C4-2B (cell line): ENCODE measurements around the gene NHERF1.

Experiments
- CTCF ChIP-seq: fragments of 450-650 bp; conservative IDR thresholded peaks from 2 replicates; pipeline ENCODE4 v1.5.1; 2017; ENCODE audit warnings: mild to moderate bottlenecking
- ZFX ChIP-seq: fragments of 450-650 bp; IDR thresholded peaks from 2 replicates; pipeline ENCODE4 v1.6.1; 2017

- no peak for TF ChIP-seq CTCF
- TF ChIP-seq ZFX = no peak
These were observed 20.3 kb downstream of the NHERF1 start for GRCh38 chr17:74768763-74769114.
